IMR-90 (cell line): ENCODE measurements around the gene NCKIPSD. TPM values are rescaled to one million over a fixed set of nuclear protein-coding genes. Genes with fewer than 3 reads are reported as not detected.
A peak's percentile ranks its signal among the peaks of the same experiment; 100 is the strongest.

ENCODE experiments used
- ATAC-seq: fragments of 200-7000 bp; cut with Tn5 transposase; 2 replicates; pipeline ENCODE4 v1.9.1; 2020; ENCODE audit warnings: low read depth, mild to moderate bottlenecking, moderate library complexity
- BruUV-seq: library from RNA; stranded (reverse); fragments of 400-500 nt; replicated peaks from 2 replicates; lab custom pipeline; 2021; lab: Mats Ljungman, UMichigan
- CTCF ChIA-PET: fragments of 300-600 bp; formaldehyde crosslinking; extraction: SDS; loops from one replicate; lab custom pipeline; 2021; ENCODE audit warnings: antibody characterized with exemption; lab: Yijun Ruan, JAX
- POLR2A ChIA-PET: fragments of 300-600 bp; sonication (Branson Sonifier 250); formaldehyde crosslinking; loops from one replicate; lab custom pipeline; 2022; ENCODE audit warnings: antibody characterized with exemption; ENCODE audit not compliant: unreplicated experiment; lab: Charles Lee
- DNase-seq: peaks from one replicate; pipeline ENCODE4 v3.0.0; 2013
- H2AFZ ChIP-seq: replicated peaks from 2 replicates; pipeline ENCODE3; 2013; ENCODE audit warnings: low read length, mild to moderate bottlenecking; ENCODE audit not compliant: poor library complexity
- H2AK5ac ChIP-seq: 2 replicates; pipeline ENCODE4 v1.6.1; 2013; ENCODE audit warnings: low read depth, low read length, inconsistent platforms
- H2AK9ac ChIP-seq: replicated peaks from 2 replicates; pipeline ENCODE3; 2013; ENCODE audit warnings: mild to moderate bottlenecking, low read depth, low read length, moderate library complexity; ENCODE audit not compliant: poor library complexity
- H2BK120ac ChIP-seq: 2 replicates; pipeline ENCODE4 v1.6.1; 2013; ENCODE audit warnings: low read depth, low read length, inconsistent platforms
- H2BK15ac ChIP-seq: 3 replicates; pipeline ENCODE4 v1.6.1; 2013; ENCODE audit warnings: low read depth, low read length, inconsistent platforms
- H2BK20ac ChIP-seq: 2 replicates; pipeline ENCODE4 v1.6.1; 2013; ENCODE audit warnings: low read depth, mild to moderate bottlenecking, inconsistent platforms, low read length, moderate library complexity
- H2BK5ac ChIP-seq: 2 replicates; pipeline ENCODE4 v1.6.1; 2013; ENCODE audit warnings: mild to moderate bottlenecking, low read depth, low read length, inconsistent platforms; ENCODE audit not compliant: poor library complexity, severe bottlenecking
- H3K14ac ChIP-seq: replicated peaks from 2 replicates; pipeline ENCODE4 v1.6.1; 2013; ENCODE audit warnings: low read depth, low read length, inconsistent platforms
- H3K18ac ChIP-seq: 2 replicates; pipeline ENCODE4 v1.6.1; 2013; ENCODE audit warnings: low read depth, low read length, control low read depth
- H3K23ac ChIP-seq: 2 replicates; pipeline ENCODE4 v1.6.1; 2013; ENCODE audit warnings: low read depth, low read length, inconsistent platforms
- H3K27ac ChIP-seq: 2 replicates; pipeline ENCODE4 v1.5.1; 2013; ENCODE audit warnings: mild to moderate bottlenecking, control low read depth, low read length; ENCODE audit not compliant: insufficient read depth
- H3K27me3 ChIP-seq: 2 replicates; pipeline ENCODE4 v1.6.1; 2013; ENCODE audit warnings: low read length; ENCODE audit not compliant: control insufficient read depth, insufficient read depth
- H3K36me3 ChIP-seq: 2 replicates; pipeline ENCODE4 v1.6.1; 2013; ENCODE audit warnings: low read length, mixed read lengths; ENCODE audit not compliant: control insufficient read depth, insufficient read depth
- H3K4ac ChIP-seq: 2 replicates; pipeline ENCODE4 v1.6.1; 2013; ENCODE audit warnings: low read depth, low read length, inconsistent platforms
- H3K4me1 ChIP-seq: 2 replicates; pipeline ENCODE4 v1.6.1; 2013; ENCODE audit warnings: low read length, mixed read lengths; ENCODE audit not compliant: control insufficient read depth, insufficient read depth
- H3K4me2 ChIP-seq: 2 replicates; pipeline ENCODE4 v1.6.1; 2013; ENCODE audit warnings: low read depth, mild to moderate bottlenecking, control low read depth, low read length, moderate library complexity
- H3K4me3 ChIP-seq: 2 replicates; pipeline ENCODE4 v1.5.1; 2013; ENCODE audit warnings: low read depth, mild to moderate bottlenecking, control low read depth, low read length, moderate library complexity; ENCODE audit not compliant: insufficient read depth
- H3K56ac ChIP-seq: 2 replicates; pipeline ENCODE4 v1.6.1; 2013; ENCODE audit warnings: low read length, inconsistent platforms; ENCODE audit not compliant: insufficient read depth; ENCODE audit errors: extremely low read depth
- H3K79me1 ChIP-seq, 2 experiments: 2 replicates each; pipeline ENCODE4 v1.6.1; 2013; ENCODE audit warnings: low read length in 2 of 2, inconsistent platforms in 1 of 2, low read depth in 1 of 2
- H3K9ac ChIP-seq: 2 replicates; pipeline ENCODE4 v1.6.1; 2013; ENCODE audit warnings: low read depth, low read length, control low read depth
- H3K9me1 ChIP-seq: 2 replicates; pipeline ENCODE4 v1.6.1; 2013; ENCODE audit warnings: low read length, inconsistent platforms; ENCODE audit not compliant: insufficient read depth
- H3K9me3 ChIP-seq: 2 replicates; pipeline ENCODE4 v1.6.1; 2013; ENCODE audit warnings: low read length; ENCODE audit not compliant: control insufficient read depth, insufficient read depth
- H4K20me1 ChIP-seq: 2 replicates; pipeline ENCODE4 v1.6.1; 2013; ENCODE audit warnings: low read length, inconsistent platforms; ENCODE audit not compliant: insufficient read depth
- H4K5ac ChIP-seq: 2 replicates; pipeline ENCODE4 v1.6.1; 2013; ENCODE audit warnings: mild to moderate bottlenecking, low read depth, low read length, control low read depth
- H4K8ac ChIP-seq, 2 experiments: 2 replicates each; pipeline ENCODE4 v1.6.1; 2013; ENCODE audit warnings: low read depth in 2 of 2, low read length in 2 of 2, control low read depth in 1 of 2, inconsistent platforms in 1 of 2
- H4K91ac ChIP-seq: 2 replicates; pipeline ENCODE4 v1.6.1; 2013; ENCODE audit warnings: low read depth, low read length, inconsistent platforms; ENCODE audit not compliant: insufficient read depth
- BHLHE40 ChIP-seq: fragments of 150-350 bp; IDR thresholded peaks from 2 replicates; pipeline ENCODE4 v1.6.1; 2016; ENCODE audit warnings: mild to moderate bottlenecking, low read depth, low read length
- CEBPB ChIP-seq: IDR thresholded peaks from 2 replicates; pipeline ENCODE4 v1.6.1; 2012; ENCODE audit warnings: low read depth, low read length, improper control_type of control experiment
- CHD1 ChIP-seq: IDR thresholded peaks from 2 replicates; pipeline ENCODE4 v1.6.1; 2012; ENCODE audit warnings: low read depth, low read length, improper control_type of control experiment
- CTCF ChIP-seq: conservative IDR thresholded peaks from 2 replicates; pipeline ENCODE4 v1.5.1; 2012; ENCODE audit warnings: mild to moderate bottlenecking, low read depth, low read length, improper control_type of control experiment
- ELK1 ChIP-seq: fragments of 150-350 bp; IDR thresholded peaks from 2 replicates; pipeline ENCODE4 v1.6.1; 2016; ENCODE audit warnings: low read depth, mild to moderate bottlenecking, low read length, moderate library complexity, borderline replicate concordance
- FOS ChIP-seq: fragments of 150-350 bp; IDR thresholded peaks from 2 replicates; pipeline ENCODE4 v1.6.1; 2016; ENCODE audit warnings: low read depth, low read length
- MAFK ChIP-seq: IDR thresholded peaks from 2 replicates; pipeline ENCODE4 v1.6.1; 2012; ENCODE audit warnings: low read depth, low read length, improper control_type of control experiment
- MAZ ChIP-seq: IDR thresholded peaks from 2 replicates; pipeline ENCODE4 v1.6.1; 2012; ENCODE audit warnings: low read depth, mild to moderate bottlenecking, low read length, improper control_type of control experiment, moderate library complexity, borderline replicate concordance
- MXI1 ChIP-seq: IDR thresholded peaks from 2 replicates; pipeline ENCODE4 v1.6.1; 2012; ENCODE audit warnings: low read depth, mild to moderate bottlenecking, low read length, moderate library complexity, borderline replicate concordance
- NFE2L2 ChIP-seq: fragments of 150-350 bp; IDR thresholded peaks from 2 replicates; pipeline ENCODE4 v1.6.1; 2016; ENCODE audit warnings: low read depth, mild to moderate bottlenecking, low read length
- POLR2A ChIP-seq: IDR thresholded peaks from 2 replicates; pipeline ENCODE4 v1.6.1; 2012; ENCODE audit warnings: mild to moderate bottlenecking, low read depth, low read length
- RAD21 ChIP-seq: IDR thresholded peaks from 2 replicates; pipeline ENCODE4 v1.6.1; 2012; ENCODE audit warnings: low read length, improper control_type of control experiment
- RCOR1 ChIP-seq: IDR thresholded peaks from 2 replicates; pipeline ENCODE4 v1.6.1; 2012; ENCODE audit warnings: mild to moderate bottlenecking, low read length, improper control_type of control experiment; ENCODE audit not compliant: insufficient replicate concordance
- RFX5 ChIP-seq: IDR thresholded peaks from 2 replicates; pipeline ENCODE4 v1.8.0; 2012; ENCODE audit warnings: low read depth, mild to moderate bottlenecking, low read length, moderate library complexity
- SMC3 ChIP-seq: fragments of 150-350 bp; IDR thresholded peaks from 2 replicates; pipeline ENCODE4 v1.6.1; 2016; ENCODE audit warnings: low read depth, mild to moderate bottlenecking, antibody characterized with exemption, low read length, moderate library complexity
- USF2 ChIP-seq: fragments of 150-350 bp; IDR thresholded peaks from 2 replicates; pipeline ENCODE4 v1.6.1; 2017; ENCODE audit warnings: mild to moderate bottlenecking, antibody characterized with exemption, low read length, low read depth
- WGBS, 2 experiments: methylation state at CpG; one replicate each; pipeline versions ENCODE4 v1.1.5 to v1.1.7; 2013; ENCODE audit warnings: missing lambda C conversion rate in 2 of 2; ENCODE audit not compliant: insufficient read length in 1 of 2; ENCODE audit errors: extremely low coverage in 2 of 2; 5-methylcytosine and 5-hydroxymethylcytosine counted together
- dilution Hi-C: fragments of 300-500 bp; cut with HindIII; formaldehyde crosslinking; loops from one replicate; pipeline ENCODE4 v1.14.3; 2018; ENCODE audit warnings: low sequenced_read_pairs; ENCODE audit not compliant: unreplicated experiment
- in situ Hi-C: fragments of 300-500 bp; cut with MboI; formaldehyde crosslinking; loops from 3 replicates; pipeline ENCODE4 v1.14.3; 2019; ENCODE audit warnings: low sequenced_read_pairs, inconsistent platforms, mixed read lengths
- intact Hi-C: fragments of 100-400 bp; cut with micrococcal nuclease; formaldehyde crosslinking; loops from 2 replicates; pipeline ENCODE4 v1.10.0; 2022
- polyA plus RNA-seq, 3 experiments: library from polyadenylated mRNA; depleted of rRNA; stranded (reverse); fragments of >200 nt; gene quantifications; 2 replicates each; pipeline ENCODE4 v1.2.3, GENCODE V29; 2012; ENCODE audit warnings: low replicate concordance in 1 of 3
- total RNA-seq: library from RNA; depleted of rRNA; stranded (reverse); fragments of >200 nt; gene quantifications from 2 replicates; pipeline ENCODE4 v1.2.3, GENCODE V29; 2012

Gene NCKIPSD
- total and polyA plus RNA-seq, 2 of the 4 experiments (the other 2 are of a cell fraction), result 21.0 to 38.3 TPM

- no peak overlapping the region for H3K18ac ChIP-seq
- peak; percentile 17 for ATAC-seq
- H3K4ac ChIP-seq, result peak overlapping the region; percentile 45
- H3K9ac ChIP-seq, result no peak overlapping the region
- H4K20me1 ChIP-seq, result peaks cover 96% of the 10 kb centered on the region
- H3K9me3 ChIP-seq, result no peaks in the 10 kb centered on the region
- no peak overlapping the region for H4K8ac ChIP-seq
- H3K14ac ChIP-seq, result peak overlapping the region; percentile 44; the same call in 1 of the 2 replicates
- no peak overlapping the region for H3K4me2 ChIP-seq
- peak overlapping the region; percentile 9; the same call in 1 of the 2 replicates for H2AK5ac ChIP-seq
- H3K56ac ChIP-seq, result no peak overlapping the region
- peaks cover 37% of the 10 kb centered on the region for H3K9me1 ChIP-seq
- no peak overlapping the region for H2BK15ac ChIP-seq
- 80% methylated on average over 5 of the region's 7 CpGs; no CpG with 5 or more reads in 1 of the 2 experiments for WGBS, 2 experiments
- H3K27me3 ChIP-seq, result no peaks in the 10 kb centered on the region
- TF ChIP-seq MXI1 (no peak), SMC3 (no peak), RCOR1 (no peak), RAD21 (no peak), CTCF (no peak), CEBPB (no peak), NFE2L2 (no peak), USF2 (no peak), RFX5 (no peak), MAZ (no peak), FOS (no peak), POLR2A (no peak), BHLHE40 (no peak), CHD1 (no peak), ELK1 (no peak), MAFK (no peak)
- H3K23ac ChIP-seq, result no peak overlapping the region
- peaks cover 13% of the 10 kb centered on the region for H3K4me1 ChIP-seq
- dilution Hi-C loops (no loop called here), intact Hi-C loops (no loop called here), in situ Hi-C loops (no loop called here)
- CTCF ChIA-PET, result interaction anchor here (0.5 to 0.6 kb wide), 2 partner anchors 10 to 65 kb away, joined by 3 to 4 read pairs; no protein-coding TSS in a partner anchor
- H2BK120ac ChIP-seq, result no peak overlapping the region
- H2AFZ ChIP-seq, result no peak overlapping the region
- no peak for DNase-seq
- peaks cover 3 to 61% of the 10 kb centered on the region in 2 experiments for H3K79me1 ChIP-seq
- BruUV-seq, result no TSS peak
- H2BK20ac ChIP-seq, result no peak overlapping the region
- H4K91ac ChIP-seq, result no peak overlapping the region
- POLR2A ChIA-PET, result no interaction called here
- H3K27ac ChIP-seq, result peak overlapping the region; percentile 72; the same call in 1 of the 2 replicates
- no peak overlapping the region for H4K5ac ChIP-seq
- H2BK5ac ChIP-seq, result peak overlapping the region; percentile 84
- H3K4me3 ChIP-seq, result no peak overlapping the region
- peaks cover 44% of the 10 kb centered on the region for H3K36me3 ChIP-seq
- H2AK9ac ChIP-seq, result no peak overlapping the region
Observed at GRCh38 chr3:48709051-48709461, 23.3 kb upstream of the NCKIPSD start.
